Measurements from ENCODE around the gene KRTAP1-3.
"Not testable (repeated sequence)": the region's sequence is repeated elsewhere in the genome, so short reads cannot be mapped to it uniquely, and the experiment has no call there.

KRTAP1-3 gene, protein sequence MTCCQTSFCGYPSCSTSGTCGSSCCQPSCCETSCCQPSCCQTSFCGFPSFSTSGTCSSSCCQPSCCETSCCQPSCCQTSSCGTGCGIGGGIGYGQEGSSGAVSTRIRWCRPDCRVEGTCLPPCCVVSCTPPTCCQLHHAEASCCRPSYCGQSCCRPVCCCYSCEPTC

DNA sequence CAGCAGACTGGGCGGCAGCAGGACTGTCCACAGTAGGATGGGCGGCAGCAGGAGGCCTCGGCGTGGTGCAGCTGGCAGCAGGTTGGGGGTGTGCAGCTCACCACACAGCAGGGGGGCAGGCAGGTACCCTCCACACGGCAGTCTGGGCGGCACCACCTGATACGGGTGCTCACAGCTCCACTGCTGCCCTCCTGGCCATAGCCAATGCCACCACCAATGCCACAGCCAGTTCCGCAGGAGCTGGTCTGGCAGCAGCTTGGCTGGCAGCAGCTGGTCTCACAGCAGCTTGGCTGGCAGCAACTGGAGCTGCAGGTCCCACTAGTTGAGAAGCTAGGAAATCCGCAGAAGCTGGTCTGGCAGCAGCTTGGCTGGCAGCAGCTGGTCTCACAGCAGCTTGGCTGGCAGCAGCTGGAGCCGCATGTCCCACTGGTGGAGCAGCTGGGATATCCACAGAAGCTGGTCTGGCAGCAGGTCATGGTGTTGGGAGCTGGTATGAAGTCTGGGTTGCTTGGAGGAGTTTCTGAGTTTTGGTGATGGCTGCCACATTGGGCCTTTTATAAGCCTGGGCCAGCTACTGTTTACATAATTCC, at the start of gene KRTAP1-3:
Gene KRTAP1-3 (minus strand): TSS at position 529 of the 590 bp plus-strand sequence. CDS start 53 bp downstream, at position 476.
- DNase-seq, result not testable (repeated sequence)

DNA sequence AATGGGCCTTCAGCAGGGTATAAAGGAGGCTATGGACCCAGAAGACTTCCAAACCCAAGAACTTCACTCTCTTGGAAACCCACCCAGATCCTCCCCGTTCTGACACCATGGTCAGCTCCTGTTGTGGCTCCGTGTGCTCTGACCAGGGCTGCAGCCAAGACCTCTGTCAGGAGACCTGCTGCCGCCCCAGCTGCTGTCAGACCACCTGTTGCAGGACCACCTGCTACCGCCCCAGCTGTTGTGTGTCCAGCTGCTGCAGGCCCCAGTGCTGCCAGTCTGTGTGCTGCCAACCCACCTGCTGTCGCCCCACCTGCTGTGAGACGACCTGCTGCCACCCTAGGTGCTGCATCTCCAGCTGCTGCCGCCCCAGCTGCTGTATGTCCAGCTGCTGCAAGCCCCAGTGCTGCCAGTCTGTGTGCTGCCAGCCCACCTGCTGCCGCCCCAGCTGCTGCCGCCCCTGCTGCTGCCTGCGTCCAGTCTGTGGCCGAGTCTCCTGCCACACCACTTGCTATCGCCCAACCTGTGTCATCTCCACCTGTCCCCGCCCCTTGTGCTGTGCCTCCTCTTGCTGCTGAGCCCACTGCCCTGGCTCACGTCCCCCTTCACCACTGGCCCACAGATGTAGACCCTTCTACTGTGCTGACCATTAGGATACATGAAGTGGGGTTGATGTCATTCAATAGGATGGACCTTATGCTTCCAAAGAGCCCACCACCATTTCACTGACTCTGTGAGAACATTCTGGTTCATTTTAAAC, 49.6 kb upstream of the KRTAP1-3 start, which contains the start of gene KRTAP4-7:
Gene KRTAP4-7 (plus strand): TSS at position 51 of the 757 bp plus-strand sequence. CDS start 57 bp downstream, at position 108.
- not testable (repeated sequence) for DNase-seq

DNA sequence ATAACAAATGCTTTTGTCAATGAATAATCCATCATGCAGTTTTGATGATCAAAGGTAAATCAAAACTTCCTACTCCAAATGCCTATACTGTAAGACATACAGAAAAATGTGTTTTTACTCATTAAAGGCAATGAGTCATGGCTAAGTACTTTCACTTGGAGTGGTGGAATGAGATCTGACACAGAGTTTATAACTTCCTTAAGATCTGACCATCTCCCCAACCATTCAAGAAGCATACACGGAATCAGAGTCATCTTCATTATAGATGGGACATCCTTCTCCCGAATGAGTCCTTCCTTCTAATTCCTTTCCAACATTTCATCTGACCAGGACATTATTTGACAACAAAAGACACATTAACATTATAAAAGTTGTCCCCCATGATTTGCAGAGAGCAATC, 48.8 kb upstream of the KRTAP1-3 start:
- not testable (repeated sequence) for DNase-seq

DNA sequence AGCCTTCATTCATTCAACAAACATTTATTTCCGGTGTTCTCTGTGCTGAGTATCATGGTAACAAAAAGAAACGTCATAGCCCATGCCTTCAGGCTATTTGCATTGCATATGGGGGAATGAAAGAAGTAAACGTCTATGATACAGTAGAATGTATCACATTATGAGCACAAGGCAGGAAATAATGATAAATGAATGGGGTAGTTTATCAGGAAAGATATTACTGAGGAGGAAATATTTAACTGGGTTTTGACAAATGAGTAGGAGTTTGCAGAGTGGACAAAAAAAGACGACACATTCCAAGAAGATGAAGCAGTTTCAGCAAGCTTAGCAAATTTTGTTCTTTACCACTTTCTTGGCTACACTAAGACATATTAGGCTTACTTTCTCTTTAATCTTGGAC, 48.0 kb upstream of the KRTAP1-3 start:
- peak; percentile 78 for DNase-seq

DNA sequence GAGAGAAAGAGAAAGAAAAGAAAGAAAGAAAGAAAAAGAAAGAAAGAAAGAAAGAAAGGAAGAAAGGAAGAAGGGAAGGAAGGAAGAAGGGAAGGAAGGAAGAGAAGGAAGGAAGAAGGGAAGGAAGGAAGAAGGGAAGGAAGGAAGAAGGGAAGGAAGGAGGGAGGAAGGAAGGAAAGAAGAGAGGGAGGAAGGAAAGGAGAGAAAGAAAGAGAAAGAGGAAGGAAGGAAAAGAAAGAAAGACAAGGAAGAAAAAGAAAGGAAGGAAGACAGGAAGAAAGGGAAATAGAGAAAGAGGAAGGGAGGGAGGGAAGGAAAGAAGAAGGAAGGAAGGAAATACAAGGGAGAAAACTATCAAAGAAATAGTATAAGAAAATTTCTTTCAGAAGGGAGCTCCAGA, 42.1 kb upstream of the KRTAP1-3 start:
- no peak for DNase-seq

DNA sequence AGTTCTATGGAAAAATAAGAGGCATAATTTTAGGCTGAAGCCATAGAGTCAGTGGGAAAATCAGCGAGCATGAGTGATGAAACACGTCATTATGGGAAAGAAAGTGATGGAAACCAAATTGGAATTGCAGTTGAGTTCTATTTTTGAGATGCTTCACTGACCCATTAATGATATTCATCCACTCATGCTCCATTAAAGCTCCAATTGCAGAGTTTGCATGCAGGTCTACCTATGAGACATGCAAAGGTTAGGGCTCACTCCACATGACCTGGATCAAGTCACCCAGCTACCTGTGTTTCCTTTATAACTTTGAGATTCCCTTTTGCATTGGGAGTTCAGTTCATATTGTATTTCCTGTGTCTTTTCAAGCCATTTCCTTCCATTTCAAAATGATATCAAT, 39.0 kb upstream of the KRTAP1-3 start:
- no peak for DNase-seq

DNA sequence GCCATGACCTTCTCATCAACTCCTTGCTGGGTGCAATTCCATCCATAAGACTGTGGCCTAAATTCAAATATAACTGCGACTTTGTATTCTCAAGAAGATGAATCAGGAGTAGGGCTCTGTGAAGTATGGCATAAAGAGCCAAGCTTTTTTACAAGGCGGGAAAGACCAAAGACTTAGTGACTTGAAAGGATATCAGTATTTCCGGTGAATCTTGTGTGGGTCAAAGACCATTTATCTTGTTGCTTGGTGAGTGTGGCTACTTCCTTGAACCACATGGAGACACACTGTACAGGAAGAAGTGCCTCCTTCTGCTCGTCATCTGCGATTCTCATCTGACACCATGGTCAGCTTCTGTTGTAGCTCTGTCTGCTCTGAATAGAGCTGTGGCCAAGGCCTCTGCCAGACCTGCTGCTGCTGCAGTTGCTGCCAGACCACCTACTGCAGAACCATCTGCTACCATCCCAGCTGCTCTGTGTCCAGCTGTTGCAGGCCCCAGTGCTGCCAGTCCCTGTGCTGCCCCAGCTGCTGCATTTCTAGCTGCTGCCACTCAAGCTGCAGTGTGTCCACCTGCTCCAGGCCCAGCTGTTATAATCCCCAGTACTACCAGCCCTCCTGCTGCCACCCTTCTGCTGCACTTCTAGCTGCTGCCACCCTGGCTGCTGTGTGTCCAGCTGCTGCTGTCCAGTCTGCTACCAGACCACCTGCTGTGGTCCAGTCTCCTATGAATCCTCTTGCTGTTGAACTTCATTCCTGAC, 37.1 kb upstream of the KRTAP1-3 start:
- no peak for DNase-seq

DNA sequence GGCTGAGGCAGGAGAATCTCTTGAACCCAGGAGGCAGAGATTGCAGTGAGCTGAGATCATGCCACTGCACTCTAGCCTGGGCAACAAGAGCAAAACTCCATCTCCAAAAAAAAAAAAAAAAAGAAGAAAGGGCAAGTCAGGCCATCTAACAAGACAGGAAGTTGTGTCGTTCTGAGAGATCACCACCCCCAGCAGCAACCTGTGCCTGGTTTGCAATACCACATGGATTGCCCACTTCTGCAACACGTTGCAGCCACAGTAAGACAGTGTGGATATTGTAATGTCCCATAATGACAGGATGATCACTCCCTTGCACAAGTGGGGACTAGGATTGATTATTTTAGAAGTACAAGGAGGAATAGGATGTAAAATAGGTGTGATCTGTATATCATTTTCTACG, 34.4 kb upstream of the KRTAP1-3 start:
- no peak for DNase-seq

DNA sequence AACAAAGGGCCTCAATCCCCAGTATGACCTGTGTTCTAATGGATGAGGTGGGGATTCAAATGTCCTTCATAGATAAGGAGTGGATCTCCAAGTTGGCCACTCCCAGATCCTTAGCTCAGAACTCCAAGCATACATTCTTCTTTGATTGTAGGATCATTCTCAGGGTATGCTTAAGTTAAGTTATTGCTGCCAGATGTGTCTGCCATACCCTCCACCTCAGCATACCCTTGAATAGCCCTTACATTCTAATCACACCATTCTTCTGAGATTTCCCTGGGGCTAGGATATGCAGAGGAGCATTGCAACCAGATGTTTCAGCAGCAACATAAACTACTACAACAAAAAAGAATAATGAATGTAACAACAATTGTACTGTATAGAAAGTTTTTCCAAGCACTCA, 32.6 kb upstream of the KRTAP1-3 start:
- no peak for DNase-seq

DNA sequence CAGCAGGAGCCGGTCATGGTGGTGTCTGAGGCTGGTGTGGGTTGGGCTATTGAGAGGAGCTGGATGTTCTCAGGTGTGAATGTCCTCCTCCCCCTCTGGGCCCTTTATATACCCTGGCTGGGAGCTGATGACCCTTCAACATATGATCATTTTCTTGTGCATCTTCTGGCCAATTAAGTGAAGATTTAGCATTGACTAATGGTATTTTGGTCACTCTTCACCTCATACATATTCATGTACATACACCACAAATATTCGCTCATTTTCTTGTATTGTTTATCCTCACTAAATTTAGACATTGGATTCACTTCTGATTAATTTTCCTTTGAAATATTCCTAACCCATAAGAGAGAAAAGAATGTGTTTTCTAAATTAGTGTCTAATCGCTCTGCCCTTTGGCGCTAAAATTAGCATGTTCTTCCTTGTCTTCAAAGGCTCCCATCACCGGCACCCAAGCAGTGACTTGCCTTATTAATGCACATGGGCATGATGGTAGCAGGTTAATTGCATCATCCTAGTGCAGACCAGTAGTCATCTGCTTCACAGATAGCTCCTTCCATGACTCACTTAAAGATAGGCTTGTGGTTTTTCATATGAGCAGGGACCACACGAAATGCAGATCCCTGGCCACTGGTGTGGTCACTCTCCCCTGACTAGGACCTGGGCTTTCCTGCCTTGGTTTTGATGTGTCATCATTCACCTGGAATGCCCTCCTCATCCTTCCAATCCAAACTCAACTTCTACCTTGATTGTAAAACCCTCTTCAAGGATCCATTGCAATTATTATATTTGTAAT, 31.4 kb upstream of the KRTAP1-3 start, which contains the start of gene KRTAP2-4:
Gene KRTAP2-4 (minus strand): TSS at position 51 of the 796 bp plus-strand sequence. CDS start 34 bp downstream, at position 17.
- peak; percentile 94 for DNase-seq

DNA sequence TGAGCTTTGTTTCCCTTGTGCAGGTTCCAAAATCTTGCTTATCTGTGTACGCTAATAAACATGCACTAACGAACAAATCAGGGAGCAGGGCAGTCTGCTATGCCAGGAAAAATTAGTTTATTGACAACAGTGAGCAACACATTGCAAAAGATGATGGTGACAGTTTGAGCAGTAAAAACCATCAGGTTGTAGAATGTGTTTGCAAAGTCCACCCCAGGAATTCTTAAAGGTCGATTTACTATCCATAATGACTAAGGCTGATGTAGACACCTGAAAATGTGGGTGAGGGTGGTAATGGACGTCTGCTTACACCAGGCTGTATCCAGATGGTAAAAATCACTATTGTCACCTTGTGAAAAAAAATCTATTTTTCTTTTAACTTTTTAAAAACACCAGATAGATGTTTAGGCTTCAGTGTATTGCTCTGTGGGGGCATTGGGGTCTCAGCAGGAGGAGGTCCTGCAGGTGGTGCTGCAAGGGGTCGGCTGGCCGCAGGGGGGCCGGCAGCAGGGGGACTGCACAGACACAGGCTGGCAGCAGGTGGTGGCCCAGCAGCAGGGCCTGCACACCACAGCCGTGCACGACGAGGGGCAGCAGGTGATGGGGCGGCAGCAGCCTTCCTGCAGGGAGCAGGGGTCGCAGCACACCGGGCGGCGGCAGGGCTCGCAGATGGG, 30.5 kb upstream of the KRTAP1-3 start:
- not testable (repeated sequence) for DNase-seq

DNA sequence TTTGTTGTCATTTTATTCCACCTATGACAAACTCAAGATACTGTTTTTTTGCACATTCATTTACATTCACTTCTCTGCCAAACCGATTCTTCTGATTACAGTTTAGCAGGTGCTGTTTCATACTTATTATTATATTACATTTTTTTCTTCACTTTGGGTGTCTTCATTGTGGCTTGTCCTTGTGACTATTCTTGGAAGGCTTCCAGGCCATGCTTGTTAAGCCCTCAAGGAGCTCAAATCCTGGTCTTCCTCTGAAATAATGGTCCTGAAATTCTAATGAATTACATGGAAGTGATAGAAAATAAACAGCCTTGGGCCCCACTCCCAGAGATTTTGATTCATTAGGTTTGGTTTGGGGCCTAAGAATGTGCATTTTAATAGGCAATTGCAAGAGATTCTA, 29.6 kb upstream of the KRTAP1-3 start:
- DNase-seq, result no peak

DNA sequence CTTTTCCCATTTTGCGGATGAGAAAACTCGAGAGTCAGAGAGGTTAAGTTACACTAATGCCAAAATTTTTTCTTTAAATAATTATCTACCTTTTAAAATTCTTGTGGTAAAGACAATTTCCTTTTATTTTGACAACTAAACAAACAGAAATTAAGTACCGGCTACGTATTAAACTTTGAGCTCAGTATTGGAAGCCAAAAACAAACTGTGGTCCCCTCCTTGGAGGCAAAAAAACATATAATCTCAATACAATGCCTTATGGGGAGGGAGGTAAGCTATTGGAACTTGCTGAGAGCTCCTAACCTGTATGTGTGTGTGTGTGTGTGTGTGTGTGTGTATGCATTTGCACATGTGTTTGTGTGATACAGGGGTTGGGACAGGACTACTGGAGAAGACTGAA, 28.8 kb upstream of the KRTAP1-3 start:
- no peak for DNase-seq

DNA sequence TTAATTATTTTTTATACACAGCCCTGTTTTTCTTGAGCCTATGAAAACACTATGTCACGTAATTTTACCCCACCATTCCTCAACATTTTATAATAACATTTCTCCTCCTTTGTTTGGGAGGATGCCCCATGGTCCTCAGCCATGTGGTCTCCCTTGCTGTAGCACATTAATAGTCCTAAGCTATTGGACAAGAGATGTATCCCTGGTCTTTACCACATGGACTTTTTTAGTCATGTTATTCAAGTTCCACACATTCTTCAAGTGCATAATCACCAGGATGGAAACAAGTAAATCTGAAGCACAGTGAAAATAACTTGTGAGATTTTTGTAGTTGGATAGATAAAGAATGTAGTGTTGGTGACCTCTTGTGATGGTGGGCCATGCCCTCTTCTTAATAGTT, 27.3 kb upstream of the KRTAP1-3 start:
- peak; percentile 91 for DNase-seq

DNA sequence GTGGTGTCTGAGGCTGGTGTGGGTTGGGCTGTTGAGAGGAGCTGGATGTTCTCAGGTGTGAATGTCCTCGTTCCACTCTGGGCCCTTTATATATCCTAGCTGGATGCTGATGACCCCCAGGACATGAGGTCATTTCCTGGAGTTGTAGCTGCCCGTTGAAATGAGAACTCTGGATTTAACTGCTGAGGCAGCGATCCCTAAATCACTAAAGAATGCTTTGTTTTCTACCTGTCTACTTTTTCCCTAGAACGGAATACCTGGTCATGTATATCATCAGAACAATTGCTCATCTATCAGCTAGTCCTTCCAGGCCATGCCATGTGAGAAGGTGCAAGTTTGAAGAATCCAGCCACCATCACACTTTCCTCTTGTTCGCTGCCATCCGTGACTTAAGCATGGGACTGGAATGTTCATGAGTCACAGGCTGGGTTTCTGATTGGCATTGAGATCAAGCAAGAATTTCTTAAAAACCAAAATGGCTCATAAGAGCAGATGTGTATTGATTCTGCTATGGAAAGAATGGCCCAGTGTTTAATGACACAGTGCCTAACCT, 25.5 kb upstream of the KRTAP1-3 start, which contains the start of gene KRTAP2-3:
Gene KRTAP2-3 (minus strand): TSS at position 63 of the 553 bp plus-strand sequence. CDS start 64 bp downstream, outside the sequence.
- DNase-seq, result peak; percentile 84

DNA sequence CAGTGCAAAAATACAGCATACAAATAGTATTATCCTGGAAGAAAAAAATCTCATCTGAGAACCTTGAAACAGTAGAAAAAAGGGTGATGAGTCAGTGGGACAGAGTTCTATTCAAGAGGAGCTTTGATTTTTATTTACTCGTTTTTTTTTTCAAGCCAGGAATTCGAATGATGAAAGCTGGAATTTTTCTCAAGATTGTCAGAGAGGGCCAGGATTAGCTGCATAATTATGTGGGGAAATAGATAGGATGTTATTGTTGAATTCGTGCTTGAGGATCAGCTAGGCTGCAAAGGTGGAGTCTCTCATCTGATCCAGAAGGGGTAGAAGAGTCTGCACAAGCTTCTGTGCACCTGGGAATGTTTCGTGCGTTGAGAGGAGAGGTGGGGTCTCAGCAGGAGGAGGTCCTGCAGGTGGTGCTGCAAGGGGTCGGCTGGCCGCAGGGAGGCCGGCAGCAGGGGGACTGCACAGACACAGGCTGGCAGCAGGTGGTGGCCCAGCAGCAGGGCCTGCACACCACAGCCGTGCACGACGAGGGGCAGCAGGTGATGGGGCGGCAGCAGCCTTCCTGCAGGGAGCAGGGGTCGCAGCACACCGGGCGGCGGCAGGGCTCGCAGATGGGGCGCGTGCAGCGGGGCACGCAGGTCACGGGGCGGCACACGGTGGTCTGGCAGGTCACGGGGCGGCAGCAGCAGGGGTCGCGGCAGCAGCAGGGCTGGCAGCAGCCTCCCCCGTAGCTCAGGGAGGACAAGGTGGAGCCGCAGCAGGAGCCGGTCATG, 24.8 kb upstream of the KRTAP1-3 start:
- DNase-seq, result peak; percentile 80

DNA sequence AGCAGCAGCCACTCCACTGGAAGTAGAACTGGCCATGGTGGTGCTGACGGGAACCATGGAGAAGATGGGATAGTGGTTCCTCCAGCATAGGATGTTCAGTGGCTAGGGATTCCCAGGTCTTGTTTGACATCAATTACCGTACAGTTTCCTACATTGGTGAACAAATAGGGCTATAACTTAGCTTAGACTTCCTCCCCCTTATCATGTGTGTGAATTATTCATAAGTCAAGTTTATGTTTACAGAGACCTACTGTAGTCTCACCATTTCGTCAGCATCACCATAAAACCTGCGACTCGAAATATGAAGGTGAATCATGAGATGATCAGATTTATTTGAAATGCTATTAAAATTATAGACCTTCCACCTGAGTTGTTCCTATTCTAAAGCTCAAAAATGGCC, 24.1 kb upstream of the KRTAP1-3 start:
- DNase-seq, result no peak

DNA sequence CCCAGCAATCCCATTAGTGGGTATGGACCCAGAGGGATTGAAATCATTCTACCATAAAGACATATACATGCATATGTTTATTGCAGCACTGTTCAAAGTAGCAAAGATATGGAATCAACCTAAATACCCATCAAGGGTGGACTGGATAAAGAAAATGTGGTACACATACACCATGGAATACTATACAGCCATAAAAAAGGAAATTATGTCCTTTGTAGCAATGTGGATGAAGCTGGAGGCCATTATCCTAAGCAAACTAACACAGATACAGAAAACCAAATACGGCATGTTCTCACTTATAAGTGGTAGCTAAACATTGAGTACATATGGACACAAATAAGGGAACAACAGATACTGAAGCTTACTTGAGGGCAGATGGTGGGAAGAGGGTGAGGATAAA, 22.9 kb upstream of the KRTAP1-3 start:
- DNase-seq, result no peak

DNA sequence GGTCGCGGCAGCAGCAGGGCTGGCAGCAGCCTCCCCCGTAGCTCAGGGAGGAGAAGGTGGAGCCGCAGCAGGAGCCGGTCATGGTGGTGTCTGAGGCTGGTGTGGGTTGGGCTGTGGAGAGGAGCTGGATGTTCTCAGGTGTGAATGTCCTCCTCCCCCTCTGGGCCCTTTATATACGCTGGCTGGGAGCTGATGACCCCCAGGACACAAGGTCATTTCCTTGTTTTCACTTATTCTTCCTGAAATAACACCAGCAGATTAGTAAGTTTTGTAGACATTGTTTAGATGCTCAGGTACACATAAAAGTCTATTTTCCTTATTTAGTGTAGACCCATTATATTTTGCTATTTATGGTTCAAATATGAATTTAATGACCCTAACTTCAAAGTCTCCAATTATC, 20.5 kb upstream of the KRTAP1-3 start, which contains the start of gene KRTAP2-2:
Gene KRTAP2-2 (minus strand): TSS at position 101 of the 400 bp plus-strand sequence. CDS start 19 bp downstream, at position 82.
- DNase-seq, result not testable (repeated sequence)

DNA sequence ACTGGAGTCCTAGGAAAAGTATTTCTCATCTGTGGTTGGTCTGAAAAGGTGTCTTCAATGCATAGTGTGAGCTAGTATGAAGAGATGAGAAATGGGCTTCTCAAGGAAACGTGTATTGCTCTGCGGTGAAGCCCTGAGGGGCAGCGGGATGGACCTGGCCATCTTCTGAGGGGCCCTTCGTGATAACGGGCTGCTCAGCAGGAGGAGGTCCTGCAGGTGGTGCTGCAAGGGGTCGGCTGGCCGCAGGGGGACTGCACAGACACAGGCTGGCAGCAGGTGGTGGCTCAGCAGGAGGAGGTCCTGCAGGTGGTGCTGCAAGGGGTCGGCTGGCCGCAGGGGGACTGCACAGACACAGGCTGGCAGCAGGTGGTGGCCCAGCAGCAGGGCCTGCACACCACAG, 19.9 kb upstream of the KRTAP1-3 start:
- DNase-seq, result not testable (repeated sequence)
